GM12892 (cell line): ENCODE results near the gene ZNF277.

ENCODE experiments used
- DNase-seq: peaks from one replicate; pipeline ENCODE4 v3.0.0; 2011; ENCODE audit not compliant: insufficient read length
- FAIRE-seq: peaks from 2 replicates; lab custom pipeline; 2011; peaks lifted over from hg19 to GRCh38; lab: Jason Lieb, UNC
- POLR2A ChIP-seq: IDR thresholded peaks from 2 replicates; pipeline ENCODE4 v1.6.1; 2011; ENCODE audit warnings: low read depth, low read length, control low read depth
- POLR2AphosphoS5 ChIP-seq: IDR thresholded peaks from 2 replicates; pipeline ENCODE4 v1.6.1; 2011; ENCODE audit warnings: low read depth, low read length, control low read depth
- TAF1 ChIP-seq: IDR thresholded peaks from 2 replicates; pipeline ENCODE4 v1.6.1; 2011; ENCODE audit warnings: low read depth, mild to moderate bottlenecking, control low read depth, low read length, borderline replicate concordance

The ZNF277 gene

GRCh38 chr7:112171673-112172072 lies 34.8 kb upstream of the ZNF277 start:
- no peak for FAIRE-seq
- TF ChIP-seq TAF1, result no peak
- no peak for TF ChIP-seq POLR2AphosphoS5
- no peak for TF ChIP-seq POLR2A
- no peak for DNase-seq

GRCh38 chr7:112172870-112173567 lies 33.5 kb upstream of the ZNF277 start:
- DNase-seq, result no peak
- no peak for FAIRE-seq
- TF ChIP-seq POLR2A (no peak), POLR2AphosphoS5 (no peak), TAF1 (no peak)

- FAIRE-seq, result no peak
- TF ChIP-seq POLR2AphosphoS5 (no peak), TAF1 (no peak), POLR2A (no peak)
- no peak for DNase-seq
Observed at GRCh38 chr7:112173568-112173905, 33.0 kb upstream of the ZNF277 start.

GRCh38 chr7:112174192-112174591 lies 32.3 kb upstream of the ZNF277 start:
- no peak for DNase-seq
- TF ChIP-seq POLR2AphosphoS5 (no peak), POLR2A (no peak), TAF1 (no peak)
- no peak for FAIRE-seq

GRCh38 chr7:112176241-112176640 lies 30.3 kb upstream of the ZNF277 start:
- TF ChIP-seq TAF1 (no peak), POLR2A (no peak), POLR2AphosphoS5 (no peak)
- DNase-seq, result no peak
- no peak for FAIRE-seq

GRCh38 chr7:112176693-112177415 lies 29.6 kb upstream of the ZNF277 start:
- DNase-seq (no peak), FAIRE-seq (no peak)
- TF ChIP-seq TAF1, result no peak
- no peak for TF ChIP-seq POLR2A
- TF ChIP-seq POLR2AphosphoS5, result no peak

- no peak for FAIRE-seq
- no peak for DNase-seq
- TF ChIP-seq POLR2A (no peak), TAF1 (no peak), POLR2AphosphoS5 (no peak)
Observed at GRCh38 chr7:112180223-112180622, 26.3 kb upstream of the ZNF277 start.

GRCh38 chr7:112182749-112183148 lies 23.7 kb upstream of the ZNF277 start:
- TF ChIP-seq POLR2A (no peak), TAF1 (no peak), POLR2AphosphoS5 (no peak)
- FAIRE-seq (no peak), DNase-seq (no peak)

- TF ChIP-seq POLR2A (no peak), POLR2AphosphoS5 (no peak), TAF1 (no peak)
- FAIRE-seq (no peak), DNase-seq (no peak)
Observed at GRCh38 chr7:112183266-112183665, 23.2 kb upstream of the ZNF277 start.

- TF ChIP-seq POLR2AphosphoS5, result no peak
- no peak for TF ChIP-seq TAF1
- no peak for TF ChIP-seq POLR2A
- DNase-seq (no peak), FAIRE-seq (no peak)
Observed at GRCh38 chr7:112184455-112184854, 22.0 kb upstream of the ZNF277 start.

GRCh38 chr7:112185005-112185834 lies 21.3 kb upstream of the ZNF277 start:
- no peak for DNase-seq
- TF ChIP-seq POLR2A (no peak), TAF1 (no peak), POLR2AphosphoS5 (no peak)
- FAIRE-seq, result no peak
